Liver (tissue), 3 donors: ENCODE data around the gene PALLD.

Experiments used
- GABPA ChIP-seq, 2 donors: IDR thresholded peaks in 1 of 2; conservative IDR thresholded peaks in 1 of 2; 2 replicates each; pipeline ENCODE4 v1.6.1; 2016; ENCODE audit warnings: antibody characterized with exemption in 2 of 2, mild to moderate bottlenecking in 1 of 2, moderate library complexity in 1 of 2
- TF ChIP-seq, protein P1 (sequence below): fragments of 150-350 bp; IDR thresholded peaks from 2 replicates; pipeline ENCODE4 v1.5.1; 2017; ENCODE audit warnings: improper control_type of control experiment, low read depth, low read length; ENCODE audit not compliant: missing input control
- donor health status: healthy.
- donor health status: healthy.

DNA sequence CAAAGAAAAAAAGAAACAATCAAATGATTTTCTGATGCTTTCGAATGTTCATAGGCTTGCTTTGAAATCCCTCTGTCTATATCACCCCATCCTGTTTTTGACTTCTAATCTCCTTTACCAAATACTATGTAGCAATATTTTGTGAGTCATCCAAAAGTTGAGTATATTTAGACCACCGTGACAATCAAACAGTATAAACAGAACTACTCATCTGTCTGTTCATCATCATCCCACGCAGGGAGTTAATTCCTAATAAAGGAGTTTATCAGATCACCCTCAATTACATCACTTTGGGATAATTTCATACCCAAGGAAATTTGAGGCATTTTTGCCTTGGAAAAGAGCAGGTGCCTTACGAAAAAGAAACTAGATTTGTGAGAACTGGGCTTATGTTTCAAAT is 300.3 kb downstream of the PALLD start:
- TF ChIP-seq, protein P1, sequence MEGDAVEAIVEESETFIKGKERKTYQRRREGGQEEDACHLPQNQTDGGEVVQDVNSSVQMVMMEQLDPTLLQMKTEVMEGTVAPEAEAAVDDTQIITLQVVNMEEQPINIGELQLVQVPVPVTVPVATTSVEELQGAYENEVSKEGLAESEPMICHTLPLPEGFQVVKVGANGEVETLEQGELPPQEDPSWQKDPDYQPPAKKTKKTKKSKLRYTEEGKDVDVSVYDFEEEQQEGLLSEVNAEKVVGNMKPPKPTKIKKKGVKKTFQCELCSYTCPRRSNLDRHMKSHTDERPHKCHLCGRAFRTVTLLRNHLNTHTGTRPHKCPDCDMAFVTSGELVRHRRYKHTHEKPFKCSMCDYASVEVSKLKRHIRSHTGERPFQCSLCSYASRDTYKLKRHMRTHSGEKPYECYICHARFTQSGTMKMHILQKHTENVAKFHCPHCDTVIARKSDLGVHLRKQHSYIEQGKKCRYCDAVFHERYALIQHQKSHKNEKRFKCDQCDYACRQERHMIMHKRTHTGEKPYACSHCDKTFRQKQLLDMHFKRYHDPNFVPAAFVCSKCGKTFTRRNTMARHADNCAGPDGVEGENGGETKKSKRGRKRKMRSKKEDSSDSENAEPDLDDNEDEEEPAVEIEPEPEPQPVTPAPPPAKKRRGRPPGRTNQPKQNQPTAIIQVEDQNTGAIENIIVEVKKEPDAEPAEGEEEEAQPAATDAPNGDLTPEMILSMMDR, result no peak
- no peak for TF ChIP-seq GABPA (IDR thresholded peaks at IDR 0.05 in 1 of 2, conservative IDR thresholded peaks at IDR 0.05 in 1 of 2)
